Adipocyte (in vitro differentiated cells): Measurements from ENCODE around the gene HLF.

Source experiments
- DNase-seq: peaks from one replicate; pipeline ENCODE4 v3.0.0-alpha.2; 2015; ENCODE audit warnings: low read depth
- H3K27me3 ChIP-seq: replicated peaks from 2 replicates; pipeline ENCODE4 v1.7.0; 2013; ENCODE audit warnings: mild to moderate bottlenecking, low read length, moderate library complexity; ENCODE audit not compliant: control insufficient read depth, insufficient read depth
- H3K36me3 ChIP-seq: 2 replicates; pipeline ENCODE4 v1.7.0; 2013; ENCODE audit warnings: low read length, mild to moderate bottlenecking, moderate library complexity; ENCODE audit not compliant: control insufficient read depth, insufficient read depth, severe bottlenecking
- H3K4me1 ChIP-seq: 2 replicates; pipeline ENCODE4 v1.7.0; 2013; ENCODE audit warnings: mild to moderate bottlenecking, low read length, moderate library complexity; ENCODE audit not compliant: control insufficient read depth, insufficient read depth
- H3K4me3 ChIP-seq: 2 replicates; pipeline ENCODE4 v1.7.0; 2013; ENCODE audit warnings: mild to moderate bottlenecking, low read length, moderate library complexity
- H3K9ac ChIP-seq: 2 replicates; pipeline ENCODE4 v1.7.0; 2013; ENCODE audit warnings: mild to moderate bottlenecking, low read length, moderate library complexity
- H3K9me3 ChIP-seq: 2 replicates; pipeline ENCODE4 v1.7.0; 2013; ENCODE audit warnings: mild to moderate bottlenecking, low read length, moderate library complexity; ENCODE audit not compliant: control insufficient read depth

Gene HLF

DNA sequence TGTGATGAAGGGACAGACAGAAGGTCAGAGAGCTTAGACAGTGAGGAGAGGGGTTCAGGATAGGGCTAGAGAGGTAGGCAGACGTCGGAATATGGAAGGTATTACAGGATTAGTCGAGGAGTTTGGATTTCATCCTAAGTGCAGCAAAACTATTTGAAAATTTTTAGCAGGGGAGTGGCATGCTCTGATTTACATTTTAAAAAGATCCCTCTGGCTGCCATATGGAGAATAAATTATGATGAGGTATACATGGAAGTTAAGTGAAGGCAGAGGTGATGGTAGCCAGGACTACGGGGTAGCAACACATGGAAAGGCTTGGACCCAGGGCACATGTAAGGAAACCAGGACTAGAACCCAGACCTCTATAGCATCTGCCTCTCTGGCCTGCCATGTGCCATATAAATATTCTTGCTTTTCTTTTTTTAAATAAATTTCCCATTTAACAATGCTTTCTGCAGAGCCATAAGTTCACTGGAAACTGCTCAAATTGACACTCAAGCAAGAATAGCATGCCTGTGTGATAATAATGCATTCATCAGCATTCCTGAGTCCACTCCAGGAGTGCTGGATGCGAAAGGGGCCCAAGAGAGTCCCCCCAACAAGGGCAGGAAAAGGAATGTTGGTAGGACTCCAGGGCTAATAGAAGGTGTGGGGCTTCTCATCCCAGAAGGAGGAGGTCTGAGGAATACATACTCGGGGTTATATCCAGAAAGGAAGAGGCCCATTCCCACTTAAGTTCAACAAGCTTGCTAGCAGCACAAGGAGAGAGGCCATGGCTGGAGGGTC, 78.2 kb downstream of the HLF start:
- no peak overlapping the region for H3K9ac ChIP-seq
- H3K27me3 ChIP-seq = peaks cover 11% of the 10 kb centered on the region
- H3K4me1 ChIP-seq = peaks cover 7% of the 10 kb centered on the region
- no peak for DNase-seq
- no peak overlapping the region for H3K4me3 ChIP-seq
- peaks cover 7% of the 10 kb centered on the region for H3K9me3 ChIP-seq
- no peaks in the 10 kb centered on the region for H3K36me3 ChIP-seq

DNA sequence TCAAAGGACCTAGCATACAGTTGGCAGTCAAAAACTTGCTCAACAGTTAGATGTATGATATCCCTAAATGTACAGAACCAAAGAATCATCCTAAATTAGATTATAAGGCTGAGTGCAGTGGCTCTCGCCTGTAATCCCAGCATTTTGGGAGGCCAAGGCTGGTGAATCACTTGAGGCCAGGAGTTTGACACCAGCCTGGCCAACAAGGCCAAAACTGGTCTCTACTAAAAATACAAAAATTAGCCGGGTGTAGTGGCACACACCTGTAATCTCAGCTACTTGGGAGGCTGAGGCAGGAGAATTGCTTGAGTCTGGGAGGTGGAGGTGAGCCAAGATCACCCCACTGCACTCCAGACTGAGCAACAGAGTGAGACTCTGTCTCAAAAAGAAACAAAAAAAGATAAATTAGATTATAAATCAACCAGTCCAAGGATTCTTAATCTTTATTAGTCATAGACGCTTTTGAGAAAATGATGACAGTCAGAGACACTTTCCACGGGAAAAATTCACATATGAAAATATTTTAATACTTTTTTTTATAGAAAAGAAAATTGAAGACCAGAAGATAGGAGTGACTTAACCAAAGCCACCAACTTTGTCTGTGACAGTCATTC, 79.2 kb downstream of the HLF start:
- DNase-seq = no peak
- Histone ChIP-seq H3K27me3 (peaks cover 11% of the 10 kb centered on the region), H3K9ac (no peak overlapping the region), H3K36me3 (no peaks in the 10 kb centered on the region), H3K9me3 (peaks cover 7% of the 10 kb centered on the region), H3K4me3 (no peak overlapping the region), H3K4me1 (peaks cover 7% of the 10 kb centered on the region)

DNA sequence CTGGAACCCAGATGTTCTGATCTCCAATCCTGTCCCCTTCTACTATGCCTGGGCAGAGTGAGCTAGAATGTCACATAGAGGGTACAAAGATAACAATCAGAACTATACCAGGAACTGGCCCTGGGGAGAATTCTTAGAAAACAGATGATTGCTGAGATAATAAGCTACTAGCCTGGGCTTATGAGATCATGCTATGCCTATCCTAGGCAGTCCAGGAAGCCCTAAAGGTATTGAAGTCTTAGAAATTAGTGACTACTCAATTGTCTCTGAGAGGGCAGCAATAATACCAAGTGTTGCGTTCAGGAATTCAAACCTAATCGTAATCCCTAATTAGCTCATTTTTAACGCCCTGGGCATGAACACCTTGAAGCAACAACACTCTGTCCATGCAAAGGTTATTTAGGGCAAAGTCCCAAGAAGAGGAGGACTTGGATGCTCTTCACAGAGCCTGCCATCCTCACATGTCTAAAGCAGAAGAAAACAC, 79.8 kb downstream of the HLF start:
- peaks cover 7% of the 10 kb centered on the region for H3K4me1 ChIP-seq
- H3K9ac ChIP-seq = no peak overlapping the region
- peaks cover 11% of the 10 kb centered on the region for H3K27me3 ChIP-seq
- DNase-seq = no peak
- peaks cover 7% of the 10 kb centered on the region for H3K9me3 ChIP-seq
- H3K4me3 ChIP-seq = no peak overlapping the region
- H3K36me3 ChIP-seq = no peaks in the 10 kb centered on the region

DNA sequence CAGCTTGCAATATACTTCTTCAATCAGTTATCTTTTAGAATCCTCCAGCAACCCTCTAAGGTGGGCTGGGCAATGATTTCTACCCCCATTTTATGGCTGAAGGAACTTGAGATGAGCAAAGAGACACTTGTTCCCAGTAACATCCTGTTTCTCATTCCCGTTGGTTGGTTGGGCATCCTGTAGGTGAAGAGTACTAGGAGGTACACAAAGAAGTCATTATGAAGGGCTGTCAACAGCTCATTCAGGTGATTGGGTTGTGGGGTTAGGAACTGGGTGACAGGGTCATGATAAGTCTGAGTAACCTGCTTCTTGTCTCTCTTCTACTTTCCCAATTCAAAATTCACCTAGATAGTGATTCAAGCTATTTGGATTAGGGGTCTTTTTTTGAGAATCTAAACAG, 80.4 kb downstream of the HLF start:
- Histone ChIP-seq H3K36me3 (no peaks in the 10 kb centered on the region), H3K4me3 (no peak overlapping the region), H3K4me1 (peaks cover 7% of the 10 kb centered on the region), H3K27me3 (peaks cover 10% of the 10 kb centered on the region), H3K9me3 (peaks cover 7% of the 10 kb centered on the region), H3K9ac (no peak overlapping the region)
- no peak for DNase-seq

GRCh38 chr17:55346658-55347057, 81.9 kb downstream of the HLF start:
- Histone ChIP-seq H3K36me3 (no peaks in the 10 kb centered on the region), H3K9ac (no peak overlapping the region), H3K4me1 (no peaks in the 10 kb centered on the region), H3K27me3 (peaks cover 3% of the 10 kb centered on the region), H3K9me3 (peaks cover 7% of the 10 kb centered on the region), H3K4me3 (no peak overlapping the region)
- DNase-seq = no peak

GRCh38 chr17:55347341-55347740, 82.6 kb downstream of the HLF start:
- Histone ChIP-seq H3K36me3 (no peaks in the 10 kb centered on the region), H3K4me1 (no peaks in the 10 kb centered on the region), H3K27me3 (peaks cover 3% of the 10 kb centered on the region), H3K9me3 (peaks cover 7% of the 10 kb centered on the region), H3K9ac (no peak overlapping the region), H3K4me3 (no peak overlapping the region)
- DNase-seq = no peak

GRCh38 chr17:55348749-55349354, 84.1 kb downstream of the HLF start:
- no peaks in the 10 kb centered on the region for H3K27me3 ChIP-seq
- peak; percentile 80 for DNase-seq
- H3K4me1 ChIP-seq = no peaks in the 10 kb centered on the region
- no peak overlapping the region for H3K9ac ChIP-seq
- H3K9me3 ChIP-seq = peaks cover 10% of the 10 kb centered on the region
- no peak overlapping the region for H3K4me3 ChIP-seq
- no peaks in the 10 kb centered on the region for H3K36me3 ChIP-seq

DNA sequence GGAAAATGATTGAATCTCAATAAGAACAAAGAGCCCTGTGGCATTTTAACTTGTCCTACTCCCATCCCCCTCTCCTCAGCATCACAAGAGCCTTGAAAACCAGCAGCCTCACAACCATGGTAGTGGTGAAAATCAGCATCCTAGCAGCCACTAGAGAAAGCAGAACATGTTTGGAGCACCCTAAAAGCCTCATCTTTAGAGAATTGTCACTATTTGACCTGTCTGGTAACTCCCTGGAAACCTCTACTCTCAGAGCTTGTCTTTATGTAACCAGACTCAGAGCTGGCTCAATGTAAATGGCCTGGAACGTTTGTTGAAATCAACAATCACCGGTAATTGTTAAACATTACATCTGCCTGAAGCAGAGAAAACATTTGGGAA, 86.1 kb downstream of the HLF start:
- Histone ChIP-seq H3K27me3 (peaks cover 2% of the 10 kb centered on the region), H3K36me3 (no peaks in the 10 kb centered on the region), H3K4me3 (no peak overlapping the region)

GRCh38 chr17:55351226-55351625, 86.5 kb downstream of the HLF start:
- H3K36me3 ChIP-seq = no peaks in the 10 kb centered on the region
- H3K4me1 ChIP-seq = no peaks in the 10 kb centered on the region
- H3K9ac ChIP-seq = no peak overlapping the region
- DNase-seq = no peak
- peaks cover 2% of the 10 kb centered on the region for H3K27me3 ChIP-seq
- H3K4me3 ChIP-seq = no peak overlapping the region
- peaks cover 10% of the 10 kb centered on the region for H3K9me3 ChIP-seq

More for the DNA sequence above, 86.1 kb downstream of the HLF start:
- H3K4me1 ChIP-seq = no peaks in the 10 kb centered on the region
- no peak overlapping the region for H3K9ac ChIP-seq
- H3K9me3 ChIP-seq = peaks cover 11% of the 10 kb centered on the region
- DNase-seq = no peak

DNA sequence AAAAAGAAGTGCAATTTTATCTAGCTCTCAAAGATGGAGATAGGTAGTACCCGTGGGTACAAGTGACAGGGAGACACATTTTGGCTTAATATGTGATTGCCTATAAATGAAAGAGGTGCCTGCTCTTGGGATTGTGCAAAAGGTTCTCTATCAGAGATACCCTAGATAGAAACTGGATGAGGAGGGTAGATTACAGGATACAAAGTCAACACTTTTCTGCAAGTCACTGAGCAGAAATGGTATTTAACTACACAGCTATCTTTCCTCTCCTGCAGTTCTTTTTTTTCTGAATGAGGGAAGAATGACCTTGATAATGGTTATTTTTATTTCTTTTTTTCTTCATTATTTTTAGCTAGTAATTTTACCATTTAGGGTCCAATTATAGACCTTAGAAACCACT, 89.2 kb downstream of the HLF start:
- no peak overlapping the region for H3K4me3 ChIP-seq
- H3K9me3 ChIP-seq = peaks cover 4% of the 10 kb centered on the region
- H3K36me3 ChIP-seq = no peaks in the 10 kb centered on the region
- DNase-seq = no peak
- no peaks in the 10 kb centered on the region for H3K4me1 ChIP-seq
- H3K9ac ChIP-seq = no peak overlapping the region
- peaks cover 2% of the 10 kb centered on the region for H3K27me3 ChIP-seq

DNA sequence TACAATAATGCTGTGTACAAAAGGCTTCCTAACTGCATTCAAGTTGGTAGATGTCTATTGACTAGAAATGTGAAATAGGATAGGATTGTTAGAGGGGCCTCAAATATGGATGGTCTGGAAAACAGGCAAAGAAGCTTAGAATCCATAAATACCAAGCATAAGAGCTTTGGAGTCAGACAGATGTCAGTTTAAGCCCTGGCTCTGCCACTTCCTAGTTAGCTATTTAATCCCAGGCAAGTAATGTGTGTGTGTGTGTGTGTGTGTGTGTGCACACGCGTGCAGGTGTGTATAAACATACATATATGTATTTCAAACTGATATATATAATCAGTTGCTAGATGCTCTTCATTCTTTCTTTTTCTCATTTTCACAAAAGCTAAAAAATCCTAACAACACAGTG, 90.2 kb downstream of the HLF start:
- H3K4me3 ChIP-seq = no peak overlapping the region
- no peak overlapping the region for H3K9ac ChIP-seq
- no peaks in the 10 kb centered on the region for H3K36me3 ChIP-seq
- H3K4me1 ChIP-seq = no peaks in the 10 kb centered on the region
- H3K9me3 ChIP-seq = peaks cover 4% of the 10 kb centered on the region
- H3K27me3 ChIP-seq = peaks cover 2% of the 10 kb centered on the region
- no peak for DNase-seq
